CD4-positive, CD25-positive, alpha-beta regulatory T cell (primary cell): ENCODE measurements around the gene NUP210. TPM values are rescaled to one million over a fixed set of nuclear protein-coding genes. Genes with fewer than 3 reads are reported as not detected.
A peak's percentile ranks its signal among the peaks of the same experiment; 100 is the strongest.

ENCODE experiments used
- ATAC-seq, 2 donors: fragments of 150-1000 bp; cut with Tn5 transposase; one replicate each; pipeline ENCODE4 v1.10.0; 2021; ENCODE audit warnings: low read depth in 2 of 2, moderate number of reproducible peaks in 2 of 2, moderate library complexity in 1 of 2
- DNase-seq, 3 donors: peaks; one replicate each; pipeline versions ENCODE4 v3.0.0 to v3.0.0-alpha.2; 2012 to 2022; ENCODE audit warnings: mixed read lengths in 1 of 3
- H3K27ac ChIP-seq: one replicate; pipeline ENCODE4 v1.7.0; 2013; ENCODE audit warnings: mild to moderate bottlenecking, low read length; ENCODE audit not compliant: insufficient read depth, poor library complexity, severe bottlenecking
- H3K27me3 ChIP-seq: one replicate; pipeline ENCODE4 v1.7.0; 2013; ENCODE audit warnings: low read length; ENCODE audit not compliant: control insufficient read depth, insufficient read depth
- H3K36me3 ChIP-seq: one replicate; pipeline ENCODE4 v1.7.0; 2013; ENCODE audit warnings: mild to moderate bottlenecking, low read length, moderate library complexity; ENCODE audit not compliant: control insufficient read depth, insufficient read depth
- H3K4me1 ChIP-seq: 2 replicates; pipeline ENCODE4 v1.7.0; 2013; ENCODE audit warnings: mild to moderate bottlenecking, low read length; ENCODE audit not compliant: insufficient read depth, control insufficient read depth, poor library complexity, severe bottlenecking
- H3K4me3 ChIP-seq: one replicate; pipeline ENCODE4 v1.7.0; 2013; ENCODE audit warnings: low read depth, mild to moderate bottlenecking, low read length, moderate library complexity
- H3K9me3 ChIP-seq, 2 experiments: 1 replicate in 1 of 2; 2 replicates in 1 of 2; pipeline ENCODE4 v1.7.0; 2013; ENCODE audit warnings: low read length in 2 of 2, mild to moderate bottlenecking in 1 of 2, moderate library complexity in 1 of 2; ENCODE audit not compliant: control insufficient read depth in 2 of 2
- H3K27ac Mint-ChIP-seq, 3 donors: one replicate each; pipeline ENCODE4 v1.8.0; 2020 to 2022; ENCODE audit warnings: mild to moderate bottlenecking in 3 of 3, mixed read lengths in 3 of 3, moderate library complexity in 2 of 3
- H3K27me3 Mint-ChIP-seq: one replicate; pipeline ENCODE4 v1.8.0; 2022; ENCODE audit warnings: mild to moderate bottlenecking, mixed read lengths
- H3K36me3 Mint-ChIP-seq: one replicate; pipeline ENCODE4 v1.8.0; 2020; ENCODE audit warnings: mixed read lengths
- H3K4me1 Mint-ChIP-seq, 4 donors: one replicate each; pipeline ENCODE4 v1.8.0; 2020 to 2022; ENCODE audit warnings: mixed read lengths in 4 of 4, mild to moderate bottlenecking in 1 of 4
- H3K4me3 Mint-ChIP-seq, 4 donors: one replicate each; pipeline ENCODE4 v1.8.0; 2020 to 2022; ENCODE audit warnings: mild to moderate bottlenecking in 4 of 4, mixed read lengths in 4 of 4, moderate library complexity in 3 of 4
- H3K9me3 Mint-ChIP-seq, 7 donors: one replicate each; pipeline ENCODE4 v1.8.0; 2020 to 2022; ENCODE audit warnings: mixed read lengths in 7 of 7, mild to moderate bottlenecking in 3 of 7, moderate library complexity in 2 of 7
- polyA plus RNA-seq, 4 donors: library from polyadenylated mRNA; unstranded; fragments of 300-500 nt; fragmentation: Illumina TruSeq; gene quantifications; one replicate each; pipeline ENCODE4 v1.2.3, GENCODE V29; 2021
- total RNA-seq: library from RNA; stranded (reverse); gene quantifications from one replicate; pipeline ENCODE4 v1.2.3, GENCODE V29; 2022

The NUP210 gene
- 125 TPM for total RNA-seq
- 10 to 100 TPM; 42.4 to 46.9 (median 45.3) TPM for polyA plus RNA-seq

DNA sequence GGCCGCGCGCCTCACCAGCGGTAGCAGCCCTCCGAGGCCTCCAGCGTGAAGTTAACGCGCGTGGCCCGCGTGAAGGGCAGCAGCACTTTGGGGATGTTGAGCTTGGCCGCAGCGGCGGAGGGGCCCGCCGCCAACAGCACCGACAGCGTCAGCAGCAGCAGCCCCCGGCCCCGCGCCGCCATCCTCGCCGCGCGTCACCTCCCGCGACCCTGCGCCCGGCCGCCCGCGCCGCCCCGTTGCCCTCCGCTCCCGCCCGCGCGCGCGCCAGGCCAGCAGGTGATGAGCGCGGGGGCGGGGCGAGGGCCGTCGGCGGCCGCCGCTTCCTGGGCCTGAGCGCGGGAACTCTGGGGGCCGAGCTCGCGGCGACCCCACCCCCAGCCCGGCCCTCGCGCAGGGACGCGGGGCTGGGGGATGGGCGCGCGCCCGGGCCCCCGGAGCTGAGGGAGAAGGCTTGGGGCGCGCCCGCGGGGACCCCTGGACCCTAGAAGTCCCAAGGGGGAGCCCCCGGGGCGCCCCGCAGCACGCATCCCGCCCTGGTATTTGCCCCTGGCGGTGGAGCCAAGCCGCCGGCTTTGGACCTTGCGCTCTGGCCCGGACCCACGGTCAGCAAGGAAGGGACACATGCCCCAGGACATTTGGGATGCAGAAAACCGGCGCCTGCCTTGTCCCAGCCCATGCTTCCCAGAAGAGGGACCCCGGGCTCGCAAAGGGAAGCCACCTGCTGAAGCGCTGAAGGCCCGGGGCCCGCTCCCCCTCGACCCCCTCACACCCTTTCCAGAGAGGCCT is at the start of gene NUP210:
Gene NUP210 (minus strand): TSS at position 278 of the 786 bp plus-strand sequence. CDS start 96 bp downstream, at position 182.
- Histone ChIP-seq H3K4me1 (peaks cover 71% of the 10 kb centered on the region), H3K4me3 (peak within 1 kb of the TSS; percentile 85), H3K36me3 (no peaks in the 10 kb centered on the region), H3K9me3 (no peaks in the 10 kb centered on the region), H3K27ac (peak within 1 kb of the TSS; percentile 97), H3K27me3 (no peaks in the 10 kb centered on the region)
- Mint-ChIP-seq H3K4me1 (peaks cover 18 to 77% (median 51%) of the 10 kb centered on the region in 4 donors), H3K4me3 (peak within 1 kb of the TSS; percentile 90 to 98 (median 95)), H3K36me3 (peaks cover 3% of the 10 kb centered on the region), H3K9me3 (no peaks in the 10 kb centered on the region), H3K27me3 (peaks cover 4% of the 10 kb centered on the region), H3K27ac (peak within 1 kb of the TSS; percentile 99 to 100 (median 99))
- ATAC-seq (peak; percentile 26), DNase-seq (peak in 2 of 3 donors; percentile 47 to 69)

DNA sequence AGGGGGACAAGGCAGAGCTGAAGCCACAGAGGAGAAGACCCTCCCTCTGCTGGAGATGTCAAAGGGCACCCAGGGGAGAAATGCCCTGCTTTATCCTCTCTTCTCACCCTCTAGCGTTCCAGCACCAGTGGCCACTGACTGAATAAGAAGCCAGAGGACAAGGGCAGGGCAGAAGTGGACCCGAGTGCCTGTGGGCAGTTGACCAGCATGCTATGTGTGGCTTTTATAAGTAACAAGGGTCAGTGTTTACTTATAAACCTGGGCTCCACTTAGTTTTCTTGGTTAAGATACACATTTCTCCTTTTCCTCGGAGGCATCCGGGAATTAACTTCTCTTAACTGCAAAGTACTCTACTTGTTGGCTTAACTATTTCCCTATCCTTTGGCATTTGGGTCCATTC is 46.7 kb upstream of the NUP210 start:
- Mint-ChIP-seq H3K27ac (no peak overlapping the region), H3K9me3 (no peaks in the 10 kb centered on the region), H3K4me1 (peaks cover 0 to 2% (median 0%) of the 10 kb centered on the region in 4 donors), H3K4me3 (no peak overlapping the region), H3K36me3 (no peaks in the 10 kb centered on the region), H3K27me3 (peaks cover 32% of the 10 kb centered on the region)
- no peaks in the 10 kb centered on the region for H3K9me3 ChIP-seq
- H3K36me3 ChIP-seq, result no peaks in the 10 kb centered on the region
- H3K4me3 ChIP-seq, result no peak overlapping the region
- no peaks in the 10 kb centered on the region for H3K27me3 ChIP-seq
- no peaks in the 10 kb centered on the region for H3K4me1 ChIP-seq
- DNase-seq (no peak), ATAC-seq (no peak)
- H3K27ac ChIP-seq, result no peak overlapping the region

DNA sequence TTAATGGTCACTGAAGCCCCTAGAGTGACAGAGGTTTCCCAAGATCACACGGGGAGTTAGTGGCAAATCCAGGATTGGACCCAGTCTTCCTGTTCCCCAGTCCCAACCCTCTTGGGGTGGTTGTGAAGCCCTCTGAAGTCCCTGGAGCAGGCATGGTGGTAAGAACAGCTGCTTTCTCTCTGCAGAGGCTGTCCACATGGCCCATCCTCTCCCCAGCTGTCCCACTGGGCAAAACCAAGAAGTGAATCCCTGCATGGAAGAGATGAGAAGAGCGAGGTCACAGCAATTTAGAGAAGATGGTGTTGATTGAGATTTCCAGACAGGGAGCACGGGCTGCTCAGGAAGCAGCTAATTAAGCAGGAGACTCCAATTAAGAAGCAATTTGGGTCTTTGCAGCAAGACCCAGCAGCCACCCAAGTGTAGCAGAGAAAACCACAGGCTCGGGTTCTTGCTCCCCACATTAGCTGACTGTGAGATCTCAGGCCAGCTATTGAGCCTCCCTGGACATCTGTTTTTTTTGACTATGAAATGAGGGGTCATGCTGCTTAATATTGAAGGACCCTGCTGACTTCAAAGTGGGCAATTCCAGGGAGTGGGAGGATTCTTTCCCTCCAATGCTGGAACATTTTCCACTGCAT is 45.2 kb upstream of the NUP210 start:
- DNase-seq (no peak), ATAC-seq (no peak)
- Mint-ChIP-seq H3K4me3 (no peak overlapping the region), H3K27ac (no peak overlapping the region), H3K9me3 (no peaks in the 10 kb centered on the region), H3K36me3 (no peaks in the 10 kb centered on the region), H3K4me1 (peaks cover 0 to 4% (median under 1%) of the 10 kb centered on the region in 4 donors), H3K27me3 (peaks cover 40% of the 10 kb centered on the region)
- no peaks in the 10 kb centered on the region for H3K4me1 ChIP-seq
- H3K9me3 ChIP-seq, result no peaks in the 10 kb centered on the region
- no peaks in the 10 kb centered on the region for H3K27me3 ChIP-seq
- H3K4me3 ChIP-seq, result no peak overlapping the region
- H3K36me3 ChIP-seq, result no peaks in the 10 kb centered on the region
- H3K27ac ChIP-seq, result no peak overlapping the region

DNA sequence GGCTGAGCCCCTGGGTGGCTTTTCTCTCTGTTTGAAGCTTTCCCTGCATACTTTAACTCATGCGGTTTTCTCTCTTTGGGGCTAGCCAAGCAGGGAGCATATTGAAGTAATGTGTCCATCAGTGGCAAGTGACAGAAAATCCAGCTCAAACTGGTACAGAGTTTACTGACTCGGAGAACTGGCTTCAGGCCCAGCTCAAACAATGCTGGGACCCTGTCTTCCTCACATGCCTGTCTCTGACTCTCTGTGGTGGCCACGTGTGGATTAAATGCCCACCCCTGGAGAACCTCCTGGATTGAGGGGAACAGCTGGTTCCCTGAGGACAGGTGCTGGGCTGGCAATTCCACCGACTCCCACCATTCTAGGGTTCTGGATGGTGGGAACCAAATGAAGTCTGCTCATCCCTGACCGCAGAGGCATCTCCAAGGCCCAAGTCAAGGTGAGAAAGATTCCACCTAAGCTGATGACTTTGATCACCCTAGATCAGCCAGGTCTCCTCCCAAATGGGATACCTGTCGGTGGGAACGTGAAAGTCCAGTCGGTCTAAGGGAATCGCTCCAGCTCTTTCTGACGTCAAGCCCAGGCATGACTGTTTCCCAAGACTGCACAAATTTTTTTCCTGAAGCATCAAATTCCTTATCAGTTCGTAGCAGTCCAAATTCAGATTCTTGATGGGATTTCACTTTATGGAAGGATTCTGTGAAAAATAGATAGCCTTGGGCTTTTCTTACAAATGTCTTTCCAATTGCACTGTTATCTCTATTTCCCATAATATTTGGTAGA is 43.7 kb upstream of the NUP210 start:
- no peak overlapping the region for H3K27ac ChIP-seq
- H3K27me3 ChIP-seq, result no peaks in the 10 kb centered on the region
- Mint-ChIP-seq H3K27ac (no peak overlapping the region), H3K36me3 (no peaks in the 10 kb centered on the region), H3K4me1 (peaks cover 0 to 4% (median under 1%) of the 10 kb centered on the region in 4 donors), H3K27me3 (peaks cover 44% of the 10 kb centered on the region), H3K9me3 (no peaks in the 10 kb centered on the region), H3K4me3 (no peak overlapping the region)
- DNase-seq, result no peak
- H3K4me3 ChIP-seq, result no peak overlapping the region
- no peaks in the 10 kb centered on the region for H3K4me1 ChIP-seq
- H3K36me3 ChIP-seq, result no peaks in the 10 kb centered on the region
- no peaks in the 10 kb centered on the region for H3K9me3 ChIP-seq
- no peak for ATAC-seq

DNA sequence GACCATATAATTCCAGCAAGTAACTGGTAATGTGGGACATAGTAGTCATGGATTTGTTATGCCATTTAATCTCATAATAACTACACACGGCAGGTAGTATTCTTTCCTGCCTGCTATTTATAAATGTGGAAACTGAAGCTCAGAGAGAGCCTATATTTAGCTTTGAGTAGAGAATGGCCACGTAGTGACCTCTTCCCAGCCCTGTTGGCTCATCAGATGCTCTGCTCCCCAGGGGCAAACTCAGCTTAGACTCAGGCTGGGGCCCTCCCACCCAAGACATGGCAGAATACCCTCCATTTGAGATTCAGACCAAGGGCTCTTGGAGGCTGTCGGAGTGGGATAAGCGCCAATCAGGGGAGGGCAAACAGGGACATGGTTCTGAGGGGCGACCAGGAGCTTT is 42.7 kb upstream of the NUP210 start:
- H3K4me1 ChIP-seq, result no peaks in the 10 kb centered on the region
- no peaks in the 10 kb centered on the region for H3K36me3 ChIP-seq
- H3K4me3 ChIP-seq, result no peak overlapping the region
- Mint-ChIP-seq H3K27ac (no peak overlapping the region), H3K36me3 (no peaks in the 10 kb centered on the region), H3K4me1 (peaks cover 0 to 4% (median under 1%) of the 10 kb centered on the region in 4 donors), H3K27me3 (peaks cover 41% of the 10 kb centered on the region), H3K4me3 (no peak overlapping the region), H3K9me3 (no peaks in the 10 kb centered on the region)
- H3K9me3 ChIP-seq, result no peaks in the 10 kb centered on the region
- ATAC-seq, result no peak
- H3K27ac ChIP-seq, result no peak overlapping the region
- H3K27me3 ChIP-seq, result no peaks in the 10 kb centered on the region
- no peak for DNase-seq

DNA sequence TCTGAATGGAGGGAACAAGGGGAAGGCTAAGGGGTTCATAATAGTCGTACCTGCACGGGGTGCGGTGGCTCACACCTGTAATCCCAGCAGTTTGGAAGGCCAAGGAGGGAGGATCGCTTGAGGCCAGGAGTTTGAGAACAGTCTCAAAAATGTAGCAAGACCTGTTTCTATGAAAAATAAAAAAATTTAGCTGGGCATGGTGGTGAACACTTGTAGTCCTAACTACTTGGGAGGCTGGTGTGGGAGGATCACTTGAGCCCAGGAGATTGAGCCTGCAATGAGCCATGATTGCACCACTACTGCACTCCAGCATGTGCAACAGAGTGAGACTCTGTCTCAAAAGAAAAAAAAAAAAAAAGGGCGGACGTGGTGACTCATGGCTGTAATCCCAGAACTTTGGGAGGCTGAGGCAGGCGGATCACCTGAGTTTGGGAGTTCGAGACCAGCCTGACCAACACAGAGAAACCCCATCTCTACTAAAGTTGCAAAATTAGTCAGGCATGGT is 42.1 kb upstream of the NUP210 start:
- no peak for ATAC-seq
- H3K4me3 Mint-ChIP-seq, result no peak overlapping the region

More for the DNA sequence above, 42.1 kb upstream of the NUP210 start:
- Mint-ChIP-seq H3K4me1 (peaks cover 0 to 4% (median under 1%) of the 10 kb centered on the region in 4 donors), H3K9me3 (no peaks in the 10 kb centered on the region), H3K27me3 (peaks cover 41% of the 10 kb centered on the region), H3K27ac (no peak overlapping the region), H3K36me3 (no peaks in the 10 kb centered on the region)
- Histone ChIP-seq H3K27ac (no peak overlapping the region), H3K9me3 (no peaks in the 10 kb centered on the region), H3K36me3 (no peaks in the 10 kb centered on the region), H3K4me3 (no peak overlapping the region), H3K4me1 (no peaks in the 10 kb centered on the region), H3K27me3 (no peaks in the 10 kb centered on the region)
- DNase-seq, result no peak
